Hepatocyte (in vitro differentiated cells): ENCODE data around the gene EME2.

Experiments used
- CTCF ChIP-seq: fragments of 200-600 bp; sonication (generic); IDR thresholded peaks from 2 replicates; pipeline ENCODE4 v1.5.1; 2016; ENCODE audit warnings: antibody characterized with exemption, mild to moderate bottlenecking; ENCODE audit not compliant: poor library complexity
- EZH2 ChIP-seq: fragments of 200-600 bp; sonication (generic); IDR thresholded peaks from 2 replicates; pipeline ENCODE4 v1.6.1; 2016; ENCODE audit warnings: antibody characterized with exemption, mild to moderate bottlenecking, borderline replicate concordance
- EZH2phosphoT487 ChIP-seq: fragments of 200-600 bp; sonication (generic); IDR thresholded peaks from one replicate; pipeline ENCODE4 v1.6.1; 2018; ENCODE audit warnings: antibody characterized with exemption, mild to moderate bottlenecking, low read depth, moderate library complexity; ENCODE audit not compliant: unreplicated experiment, severe bottlenecking

DNA sequence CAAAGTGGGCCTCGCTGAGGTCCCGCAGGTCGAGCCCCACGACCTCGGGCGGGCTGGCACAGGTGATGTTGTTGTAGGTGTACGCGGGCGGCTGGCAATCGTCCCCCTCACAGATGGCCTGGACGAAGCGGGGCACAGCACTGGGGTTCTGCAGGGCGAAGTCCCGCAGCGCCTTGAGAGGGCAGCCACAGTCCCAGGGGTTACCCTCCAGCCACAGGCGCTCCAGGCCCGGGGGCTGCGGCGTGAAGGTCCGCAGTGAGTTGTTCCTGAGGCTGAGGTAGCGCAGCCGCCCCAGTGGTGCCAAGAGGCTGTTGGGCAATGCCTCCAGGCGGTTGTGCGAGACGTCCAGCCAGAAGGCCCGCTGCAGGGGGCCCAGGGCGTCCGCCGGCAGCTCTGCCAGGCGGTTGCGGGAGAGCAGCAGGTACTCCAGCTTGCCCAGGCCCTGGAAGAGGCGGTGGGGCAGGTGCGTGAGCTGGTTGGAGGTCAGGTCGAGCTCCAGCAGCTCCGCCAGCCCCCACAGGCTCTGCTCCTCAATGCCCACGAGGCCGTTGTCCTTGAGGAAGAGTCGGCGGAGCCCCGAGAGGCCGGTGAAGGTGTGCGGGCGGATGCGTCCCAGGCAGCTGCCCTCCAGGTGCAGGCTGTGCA, 18.1 kb downstream of the EME2 start:
- no peak for TF ChIP-seq CTCF
- TF ChIP-seq EZH2phosphoT487, result no peak
- TF ChIP-seq EZH2, result no peak
